GM13977 (cell line): ENCODE data around the gene SLC22A23.

Experiments used
- DNase-seq: peaks from one replicate; pipeline ENCODE4 v3.0.0; 2012; ENCODE audit warnings: low spot score
- in situ Hi-C: fragments of 300-500 bp; cut with MboI; formaldehyde crosslinking; loops from one replicate; pipeline ENCODE4 v1.12.0; 2022; ENCODE audit warnings: low sequenced_read_pairs, low pct_unique_long_range_greater_than_20kb, mixed read lengths, inconsistent platforms; ENCODE audit not compliant: unreplicated experiment
- TF ChIP-seq, protein P1 (sequence below): IDR thresholded peaks from 2 replicates; pipeline ENCODE4 v1.5.1; 2012; ENCODE audit warnings: mild to moderate bottlenecking, control low read depth; ENCODE audit not compliant: insufficient read depth; ENCODE audit errors: extremely low read depth, missing control alignments

The SLC22A23 gene

DNA sequence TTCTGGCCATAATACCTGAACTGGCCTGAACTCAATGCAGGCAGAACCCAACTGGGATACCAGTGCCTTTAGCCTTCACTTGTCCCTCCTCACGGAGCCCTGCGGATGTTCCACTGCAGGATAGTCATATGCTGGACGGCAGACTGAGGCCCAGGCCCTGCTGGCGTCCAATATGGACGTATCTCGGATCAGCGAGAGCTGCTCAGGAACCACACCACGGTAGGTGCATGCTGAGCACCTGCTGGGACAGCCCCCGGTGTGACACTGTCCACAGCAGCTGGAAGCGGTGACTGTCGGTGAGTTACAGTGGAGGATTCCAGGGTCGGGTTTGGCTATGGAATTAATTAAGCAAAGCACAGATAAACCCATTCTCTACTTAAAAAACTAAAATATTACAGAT is 149.4 kb downstream of the SLC22A23 start:
- in situ Hi-C loops: no loop called here
- DNase-seq: no peak
- TF ChIP-seq, protein P1, sequence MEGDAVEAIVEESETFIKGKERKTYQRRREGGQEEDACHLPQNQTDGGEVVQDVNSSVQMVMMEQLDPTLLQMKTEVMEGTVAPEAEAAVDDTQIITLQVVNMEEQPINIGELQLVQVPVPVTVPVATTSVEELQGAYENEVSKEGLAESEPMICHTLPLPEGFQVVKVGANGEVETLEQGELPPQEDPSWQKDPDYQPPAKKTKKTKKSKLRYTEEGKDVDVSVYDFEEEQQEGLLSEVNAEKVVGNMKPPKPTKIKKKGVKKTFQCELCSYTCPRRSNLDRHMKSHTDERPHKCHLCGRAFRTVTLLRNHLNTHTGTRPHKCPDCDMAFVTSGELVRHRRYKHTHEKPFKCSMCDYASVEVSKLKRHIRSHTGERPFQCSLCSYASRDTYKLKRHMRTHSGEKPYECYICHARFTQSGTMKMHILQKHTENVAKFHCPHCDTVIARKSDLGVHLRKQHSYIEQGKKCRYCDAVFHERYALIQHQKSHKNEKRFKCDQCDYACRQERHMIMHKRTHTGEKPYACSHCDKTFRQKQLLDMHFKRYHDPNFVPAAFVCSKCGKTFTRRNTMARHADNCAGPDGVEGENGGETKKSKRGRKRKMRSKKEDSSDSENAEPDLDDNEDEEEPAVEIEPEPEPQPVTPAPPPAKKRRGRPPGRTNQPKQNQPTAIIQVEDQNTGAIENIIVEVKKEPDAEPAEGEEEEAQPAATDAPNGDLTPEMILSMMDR: no peak

GRCh38 chr6:3306848-3307247 is 150.0 kb downstream of the SLC22A23 start:
- TF ChIP-seq, protein P1: no peak
- in situ Hi-C loops: no loop called here
- DNase-seq: no peak

DNA sequence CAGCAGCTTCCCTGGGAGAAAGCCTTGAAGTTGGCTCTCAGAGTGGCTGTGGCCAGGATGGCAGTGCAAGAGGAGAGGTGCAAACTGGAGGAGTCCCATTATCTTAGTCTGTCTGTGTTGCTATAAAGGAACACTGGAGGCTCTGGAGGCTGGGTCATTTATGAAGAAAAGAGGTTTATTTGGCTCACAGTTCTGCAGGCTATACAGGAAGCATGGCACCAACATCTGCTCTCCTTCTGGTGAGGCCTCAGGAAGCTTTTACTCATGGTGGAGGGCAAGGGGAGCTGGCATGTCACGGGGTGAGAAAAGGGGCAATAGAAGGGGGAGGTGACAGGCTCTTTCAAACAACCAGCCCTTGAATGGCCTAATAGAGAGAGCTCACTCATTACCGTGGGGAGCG is 151.0 kb downstream of the SLC22A23 start:
- in situ Hi-C loops: no loop called here
- TF ChIP-seq, protein P1: no peak
- no peak for DNase-seq

DNA sequence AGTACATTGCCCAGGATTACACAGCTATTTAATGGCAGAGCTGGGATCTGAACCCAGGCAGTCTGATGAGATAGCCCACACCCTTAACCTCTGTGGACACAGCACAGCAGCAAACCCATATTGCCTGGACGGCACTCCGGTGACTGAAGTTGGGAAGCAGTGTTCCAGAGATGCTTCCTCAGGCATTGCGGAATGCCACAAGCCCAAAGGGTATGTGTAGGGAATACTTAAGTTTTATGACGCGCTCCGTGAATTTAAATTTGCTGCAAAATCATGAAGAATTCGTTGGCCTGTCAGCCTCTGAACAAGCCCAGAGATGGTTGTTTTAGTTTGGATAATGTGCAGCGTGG is 151.7 kb downstream of the SLC22A23 start:
- TF ChIP-seq, protein P1: no peak
- in situ Hi-C loops: no loop called here
- DNase-seq: no peak

GRCh38 chr6:3304500-3305215 is 152.2 kb downstream of the SLC22A23 start:
- in situ Hi-C loops: no loop called here
- no peak for DNase-seq
- TF ChIP-seq, protein P1: no peak

DNA sequence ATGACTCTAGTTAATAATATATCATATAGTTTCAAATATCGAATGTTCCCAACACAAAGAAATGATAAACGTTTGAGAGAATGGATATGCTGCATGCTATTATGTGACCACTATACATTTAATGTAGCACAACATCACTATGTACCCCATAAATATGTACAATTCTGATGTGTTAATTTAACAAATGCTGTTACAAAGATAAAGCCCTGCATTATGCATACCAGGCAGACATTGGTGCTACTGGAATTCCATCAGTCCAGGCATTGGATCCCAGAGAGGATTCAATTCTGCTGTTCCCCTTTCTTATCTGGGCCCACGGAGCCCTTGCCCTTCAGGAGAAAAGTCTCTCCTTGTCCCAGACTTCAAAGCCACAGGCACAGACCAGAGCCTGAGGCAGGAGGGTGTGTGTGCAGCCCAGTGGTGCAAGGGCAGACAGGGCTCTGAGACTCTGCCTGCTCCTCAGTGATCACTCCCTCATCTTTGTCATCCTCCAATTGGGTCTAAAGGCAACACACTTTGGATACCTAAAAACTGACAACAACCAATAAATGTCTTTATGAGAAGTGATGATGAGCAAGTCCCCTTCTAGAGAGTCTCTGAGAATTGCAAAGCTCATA is 152.9 kb downstream of the SLC22A23 start:
- TF ChIP-seq, protein P1: no peak
- in situ Hi-C loops: no loop called here
- no peak for DNase-seq
